Astrocyte of the hippocampus (primary cell): ENCODE results near the gene UNC13D.
A peak's percentile ranks its signal among the peaks of the same experiment; 100 is the strongest.
"Not testable (repeated sequence)": the region's sequence is repeated elsewhere in the genome, so short reads cannot be mapped to it uniquely, and the experiment has no call there.

Experiments used
- DNase-seq: peaks from one replicate; pipeline ENCODE4 v3.0.0; 2011; ENCODE audit warnings: low read depth, low spot score

The UNC13D gene

GRCh38 chr17:75874323-75875181 is 30.3 kb upstream of the UNC13D start:
- DNase-seq = no peak

GRCh38 chr17:75873587-75874322 is 29.6 kb upstream of the UNC13D start:
- no peak for DNase-seq

- DNase-seq = peak; percentile 82
Observed at GRCh38 chr17:75872434-75873351, 28.5 kb upstream of the UNC13D start.

- DNase-seq = not testable (repeated sequence)
Observed at GRCh38 chr17:75870228-75870627, 26.0 kb upstream of the UNC13D start.

- DNase-seq = peak; percentile 82
Observed at GRCh38 chr17:75869282-75870141, 25.3 kb upstream of the UNC13D start.

GRCh38 chr17:75868730-75869281 is 24.6 kb upstream of the UNC13D start:
- not testable (repeated sequence) for DNase-seq

GRCh38 chr17:75865404-75866188 is 21.4 kb upstream of the UNC13D start:
- DNase-seq = not testable (repeated sequence)

GRCh38 chr17:75864887-75865286 is 20.7 kb upstream of the UNC13D start:
- not testable (repeated sequence) for DNase-seq

GRCh38 chr17:75864448-75864871 is 20.3 kb upstream of the UNC13D start:
- DNase-seq = peak; percentile 46

GRCh38 chr17:75861927-75862317 is 17.7 kb upstream of the UNC13D start:
- no peak for DNase-seq

- not testable (repeated sequence) for DNase-seq
Observed at GRCh38 chr17:75859358-75859757, 15.2 kb upstream of the UNC13D start.

- no peak for DNase-seq
Observed at GRCh38 chr17:75856062-75856756, 12.0 kb upstream of the UNC13D start.

- peak; percentile 100 for DNase-seq
Observed at GRCh38 chr17:75855310-75856061, 11.3 kb upstream of the UNC13D start, which contains the start of gene WBP2. Gene WBP2, minus strand, starts transcription at chr17:75855335. Its CDS starts 38 bp downstream, at chr17:75855297.

- no peak for DNase-seq
Observed at GRCh38 chr17:75854881-75855309, 10.7 kb upstream of the UNC13D start.

- DNase-seq = peak; percentile 62
Observed at GRCh38 chr17:75854101-75854748, 10.0 kb upstream of the UNC13D start.

GRCh38 chr17:75853433-75853832 is 9.2 kb upstream of the UNC13D start:
- DNase-seq = peak; percentile 57

- not testable (repeated sequence) for DNase-seq
Observed at GRCh38 chr17:75851693-75851991, 7.4 kb upstream of the UNC13D start.
